AG09309 (cell line): ENCODE results near the gene LCN1.

Experiments used
- DNase-seq: peaks from one replicate; pipeline ENCODE4 v3.0.0-alpha.2; 2010; ENCODE audit warnings: low read depth
- H3K4me3 ChIP-seq: 2 replicates; pipeline ENCODE4 v1.5.1; 2011; ENCODE audit warnings: mild to moderate bottlenecking, low read depth, low read length, moderate library complexity; ENCODE audit not compliant: control insufficient read depth
- CTCF ChIP-seq: IDR thresholded peaks from 2 replicates; pipeline ENCODE4 v1.5.1; 2011; ENCODE audit warnings: mild to moderate bottlenecking, low read depth, low read length, inconsistent platforms; ENCODE audit not compliant: insufficient read depth, control insufficient read depth; ENCODE audit errors: missing control alignments

LCN1 gene

GRCh38 chr9:135489188-135489906, 31.9 kb upstream of the LCN1 start:
- H3K4me3 ChIP-seq, result no peak overlapping the region
- no peak for TF ChIP-seq CTCF
- DNase-seq, result no peak

- no peak for TF ChIP-seq CTCF
- H3K4me3 ChIP-seq, result no peak overlapping the region
- DNase-seq, result no peak
Observed at GRCh38 chr9:135490166-135490870, 30.9 kb upstream of the LCN1 start.

- no peak overlapping the region for H3K4me3 ChIP-seq
- no peak for DNase-seq
- TF ChIP-seq CTCF, result no peak
Observed at GRCh38 chr9:135490980-135491464, 30.2 kb upstream of the LCN1 start.

- no peak for TF ChIP-seq CTCF
- H3K4me3 ChIP-seq, result no peak overlapping the region
- DNase-seq, result no peak
Observed at GRCh38 chr9:135491764-135492163, 29.5 kb upstream of the LCN1 start.

- no peak for TF ChIP-seq CTCF
- no peak overlapping the region for H3K4me3 ChIP-seq
- no peak for DNase-seq
Observed at GRCh38 chr9:135492886-135493669, 28.2 kb upstream of the LCN1 start.

GRCh38 chr9:135494791-135495559, 26.3 kb upstream of the LCN1 start:
- no peak overlapping the region for H3K4me3 ChIP-seq
- no peak for DNase-seq
- no peak for TF ChIP-seq CTCF
